Glomerular visceral epithelial cell (primary cell): ENCODE results near the gene APOC1.

Experiments
- DNase-seq: peaks from one replicate; pipeline ENCODE4 v3.0.0-alpha.2; 2016; ENCODE audit errors: extremely low spot score

Gene APOC1

GRCh38 chr19:44955505-44956439 lies 41.4 kb downstream of the APOC1 start:
- no peak for DNase-seq

GRCh38 chr19:44957526-44957925 lies 43.1 kb downstream of the APOC1 start:
- peak; percentile 45 for DNase-seq

GRCh38 chr19:44958090-44958489 lies 43.7 kb downstream of the APOC1 start:
- DNase-seq: no peak

- no peak for DNase-seq
Measured at GRCh38 chr19:44959691-44960090, 45.3 kb downstream of the APOC1 start.

- no peak for DNase-seq
Measured at GRCh38 chr19:44960906-44961728, 46.7 kb downstream of the APOC1 start.

GRCh38 chr19:44961821-44962220 lies 47.4 kb downstream of the APOC1 start:
- no peak for DNase-seq

GRCh38 chr19:44968118-44968517 lies 53.7 kb downstream of the APOC1 start:
- no peak for DNase-seq

- no peak for DNase-seq
Measured at GRCh38 chr19:44968670-44969069, 54.3 kb downstream of the APOC1 start.
